Measurements from ENCODE around the gene PIGA. TPM values are rescaled to one million over a fixed set of nuclear protein-coding genes. Genes with fewer than 3 reads are reported as not detected.

Gene PIGA
- total RNA-seq, 1 donor from 2014 or later, result 17.2 TPM

GRCh38 chrX:15366506-15367352 lies 31.4 kb upstream of the PIGA start:
- Mint-ChIP-seq H3K4me1 (ENCODE audit: unreplicated experiment) (peaks cover 8% of the 10 kb centered on the region), H3K27me3 (peaks cover 5% of the 10 kb centered on the region), H3K36me3 (no peaks in the 10 kb centered on the region), H3K4me3 (no peak overlapping the region), H3K9me3 (peaks cover 5% of the 10 kb centered on the region), H3K27ac (no peak overlapping the region)
- DNase-seq (ENCODE audit: extremely low spot score, unreplicated experiment), result no peak
- no peak for TF ChIP-seq CTCF (conservative IDR thresholded peaks at IDR 0.05)

- Mint-ChIP-seq H3K4me1 (ENCODE audit: unreplicated experiment) (no peaks in the 10 kb centered on the region), H3K27ac (no peak overlapping the region), H3K9me3 (no peaks in the 10 kb centered on the region), H3K4me3 (no peak overlapping the region), H3K27me3 (peaks cover 8% of the 10 kb centered on the region), H3K36me3 (peaks cover 3% of the 10 kb centered on the region)
- TF ChIP-seq CTCF (conservative IDR thresholded peaks at IDR 0.05), result no peak
- no peak for DNase-seq (ENCODE audit: extremely low spot score, unreplicated experiment)
Observed at GRCh38 chrX:15359701-15360100, 24.4 kb upstream of the PIGA start.

DNA sequence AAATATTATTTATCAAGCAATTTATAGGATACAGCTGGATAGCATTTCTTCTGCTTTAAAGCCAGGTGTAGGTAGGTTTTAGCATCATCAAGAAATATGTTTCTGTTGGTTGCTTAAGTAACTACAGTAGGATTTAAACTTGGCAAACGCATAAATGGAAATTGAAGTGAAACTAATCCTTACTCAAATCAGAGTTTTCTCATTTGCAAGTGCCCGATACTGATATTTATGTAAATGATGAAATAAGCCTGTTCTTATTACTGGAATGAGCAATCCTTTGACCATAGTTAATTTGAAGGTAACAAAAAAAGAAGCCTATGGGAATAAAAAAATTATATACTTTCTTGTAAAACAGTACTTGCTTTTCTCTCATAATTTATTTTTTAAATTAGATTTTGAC lies 23.2 kb upstream of the PIGA start:
- Mint-ChIP-seq H3K36me3 (peaks cover 3% of the 10 kb centered on the region), H3K4me1 (ENCODE audit: unreplicated experiment) (no peaks in the 10 kb centered on the region), H3K4me3 (no peak overlapping the region), H3K27ac (no peak overlapping the region), H3K27me3 (peaks cover 8% of the 10 kb centered on the region), H3K9me3 (no peaks in the 10 kb centered on the region)
- no peak for TF ChIP-seq CTCF (conservative IDR thresholded peaks at IDR 0.05)
- DNase-seq (ENCODE audit: extremely low spot score, unreplicated experiment), result no peak

GRCh38 chrX:15356444-15356843 lies 21.1 kb upstream of the PIGA start:
- no peaks in the 10 kb centered on the region for H3K4me1 Mint-ChIP-seq (ENCODE audit: unreplicated experiment)
- no peak for DNase-seq (ENCODE audit: extremely low spot score, unreplicated experiment)
- H3K9me3 Mint-ChIP-seq, result no peaks in the 10 kb centered on the region

GRCh38 chrX:15350329-15350996 lies 15.1 kb upstream of the PIGA start:
- Mint-ChIP-seq H3K36me3 (no peaks in the 10 kb centered on the region), H3K27ac (peak overlapping the region; percentile 30), H3K4me3 (no peak overlapping the region), H3K9me3 (no peaks in the 10 kb centered on the region), H3K27me3 (peaks cover 4% of the 10 kb centered on the region), H3K4me1 (ENCODE audit: unreplicated experiment) (peaks cover 13% of the 10 kb centered on the region)
- no peak for TF ChIP-seq CTCF (conservative IDR thresholded peaks at IDR 0.05)
- DNase-seq (ENCODE audit: extremely low spot score, unreplicated experiment), result no peak

More at GRCh38 chrX:15356444-15356843, 21.1 kb upstream of the PIGA start:
- peaks cover 8% of the 10 kb centered on the region for H3K27me3 Mint-ChIP-seq
- H3K36me3 Mint-ChIP-seq, result peaks cover 3% of the 10 kb centered on the region
- no peak overlapping the region for H3K4me3 Mint-ChIP-seq
- TF ChIP-seq CTCF (conservative IDR thresholded peaks at IDR 0.05), result no peak
- H3K27ac Mint-ChIP-seq, result no peak overlapping the region

All from type B pancreatic cell (in vitro differentiated cells).